ENCODE results near the gene SLN.

SLN gene

DNA sequence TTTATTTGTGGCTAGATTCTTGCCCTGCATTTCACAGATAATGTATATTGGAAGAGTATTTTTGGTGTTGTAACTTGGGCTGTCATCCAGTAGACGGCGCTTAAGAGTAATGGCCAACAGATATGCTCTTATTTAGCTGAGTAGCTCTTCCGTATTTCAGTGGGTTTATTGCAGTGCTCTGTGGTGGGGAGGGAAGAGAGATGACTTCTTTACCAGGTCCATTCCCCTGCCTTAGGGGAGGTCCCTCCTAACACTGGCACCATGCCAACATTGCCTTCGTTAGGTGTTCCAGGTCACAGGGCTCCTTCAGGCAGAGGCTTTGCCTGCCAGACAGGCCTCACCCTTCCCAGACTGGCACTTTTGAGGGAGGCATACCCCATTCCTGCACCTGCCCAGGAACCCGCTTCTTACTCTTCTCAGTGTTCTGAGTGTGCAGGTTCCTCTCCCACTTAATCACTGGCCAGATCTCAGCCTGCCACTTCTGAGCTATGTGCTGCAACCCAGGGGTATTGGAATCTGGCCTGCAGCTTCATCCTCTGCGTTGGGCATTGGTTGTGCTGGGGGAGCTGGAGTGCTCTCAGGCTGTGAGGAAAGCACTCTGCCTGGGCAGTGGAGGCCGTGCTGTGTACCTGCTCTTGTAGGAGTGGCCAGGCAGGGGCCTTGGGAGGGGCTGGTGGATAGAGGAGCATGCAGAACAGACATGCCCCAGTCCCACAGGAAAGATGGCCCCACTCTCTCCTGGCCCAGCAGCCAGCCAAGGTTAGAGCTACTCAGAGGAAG lies 29.4 kb upstream of the SLN start:
- Histone ChIP-seq H3K27ac (ENCODE audit: low read depth, low read length) (no peak overlapping the region), H3K4me1 (ENCODE audit: insufficient read depth, low read length) (no peaks in the 10 kb centered on the region), H3K27me3 (ENCODE audit: insufficient read depth, low read length) (no peaks in the 10 kb centered on the region; the same call in 1 of the 2 replicates), H3K9ac (ENCODE audit: low read depth, low read length) (no peak overlapping the region), H3K36me3 (ENCODE audit: insufficient read depth, low read length) (no peaks in the 10 kb centered on the region), H3K4me3 (ENCODE audit: low read length) (no peak overlapping the region), H3K9me3 (ENCODE audit: insufficient read depth, low read depth, low read length) (no peaks in the 10 kb centered on the region)
- 61% methylated on average over 7 of the region's 7 CpGs for WGBS

DNA sequence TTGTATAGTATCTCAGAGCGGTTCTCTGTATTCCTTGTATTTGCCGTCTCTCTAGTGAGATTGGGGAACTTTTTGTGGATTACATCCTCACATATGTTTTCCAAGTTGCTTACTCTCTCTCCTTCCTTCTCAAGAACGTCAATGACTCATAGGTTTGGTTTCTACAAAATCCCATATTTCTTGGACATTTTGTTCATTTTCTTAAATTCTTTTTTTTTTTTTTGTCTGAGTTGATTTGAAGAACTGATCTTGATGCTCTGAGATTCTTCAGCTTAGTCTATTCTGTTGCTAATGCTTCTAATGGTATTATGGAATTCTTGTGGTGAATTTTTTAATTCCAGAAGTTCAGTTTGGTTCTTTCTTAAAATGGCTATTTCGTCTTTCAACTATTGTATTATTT lies 28.4 kb upstream of the SLN start:
- Histone ChIP-seq H3K27me3 (ENCODE audit: insufficient read depth, low read length) (no peaks in the 10 kb centered on the region; the same call in 1 of the 2 replicates), H3K9ac (ENCODE audit: low read depth, low read length) (no peak overlapping the region), H3K27ac (ENCODE audit: low read depth, low read length) (no peak overlapping the region), H3K4me1 (ENCODE audit: insufficient read depth, low read length) (no peaks in the 10 kb centered on the region), H3K9me3 (ENCODE audit: insufficient read depth, low read depth, low read length) (no peaks in the 10 kb centered on the region), H3K36me3 (ENCODE audit: insufficient read depth, low read length) (no peaks in the 10 kb centered on the region), H3K4me3 (ENCODE audit: low read length) (no peak overlapping the region)
- 83% methylated on average over 4 of the region's 4 CpGs for WGBS

DNA sequence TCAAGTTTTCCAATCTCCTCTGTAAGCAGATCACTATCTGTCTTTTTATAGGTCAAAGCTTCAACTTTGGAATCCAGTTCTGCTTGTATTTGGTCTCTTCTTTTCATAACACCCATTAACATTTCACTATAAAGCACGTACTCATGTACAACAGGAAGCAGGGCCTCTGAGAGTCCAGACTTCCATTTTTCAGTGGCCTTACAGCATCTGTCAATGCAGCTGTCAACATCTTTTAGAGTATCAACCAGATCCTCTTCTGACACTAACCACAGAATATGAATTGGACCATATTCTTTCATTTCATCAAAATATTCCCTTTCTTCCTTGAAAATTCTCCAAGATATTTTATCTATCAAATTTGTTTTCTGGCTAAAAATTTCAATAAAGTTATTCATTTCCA lies 24.7 kb upstream of the SLN start:
- Histone ChIP-seq H3K27ac (ENCODE audit: low read depth, low read length) (no peak overlapping the region), H3K9me3 (ENCODE audit: insufficient read depth, low read depth, low read length) (no peaks in the 10 kb centered on the region), H3K4me1 (ENCODE audit: insufficient read depth, low read length) (no peaks in the 10 kb centered on the region), H3K4me3 (ENCODE audit: low read length) (no peak overlapping the region), H3K36me3 (ENCODE audit: insufficient read depth, low read length) (no peaks in the 10 kb centered on the region), H3K27me3 (ENCODE audit: insufficient read depth, low read length) (no peaks in the 10 kb centered on the region; the same call in 1 of the 2 replicates), H3K9ac (ENCODE audit: low read depth, low read length) (no peak overlapping the region)
- WGBS = 45% methylated on average over 1 of the region's 1 CpG

DNA sequence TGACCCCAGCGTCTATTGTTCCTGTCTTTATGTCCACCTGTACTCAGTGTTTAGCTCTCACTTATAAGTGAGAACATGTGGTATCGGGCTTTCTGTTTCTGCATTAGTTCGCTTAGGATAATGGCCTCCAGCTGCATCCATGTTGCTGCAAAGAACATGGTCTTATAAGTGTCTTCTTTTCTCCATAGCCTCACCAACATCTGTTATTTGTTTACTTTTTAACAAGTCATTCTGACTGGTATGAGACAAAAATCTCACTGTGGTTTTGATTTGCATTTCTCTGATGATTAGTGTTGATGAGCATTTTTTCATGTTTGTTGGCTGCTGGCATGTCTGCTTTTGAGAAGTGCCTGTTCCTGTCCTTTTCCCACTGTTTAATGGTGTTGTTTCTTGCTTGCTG lies 21.7 kb upstream of the SLN start:
- WGBS = 96% methylated on average over 3 of the region's 3 CpGs

DNA sequence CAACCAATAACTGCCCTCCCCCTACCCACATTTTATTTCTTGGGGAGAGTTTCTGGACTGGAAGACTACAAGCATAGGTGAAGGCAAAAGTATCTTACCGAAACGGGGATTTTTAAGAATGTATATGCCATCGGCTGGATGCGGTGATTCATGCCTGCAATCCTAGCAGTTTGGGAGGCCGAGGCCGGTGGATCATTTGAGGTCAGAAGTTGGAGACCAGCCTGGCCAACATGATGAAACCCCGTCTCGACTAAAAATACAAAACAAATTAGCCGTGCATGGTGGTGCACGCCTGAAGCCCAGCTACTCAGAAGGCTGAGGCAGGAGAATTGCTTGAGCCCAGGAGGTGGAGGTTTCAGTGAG lies 20.8 kb upstream of the SLN start:
- H3K27ac ChIP-seq (ENCODE audit: low read depth, low read length) = no peak overlapping the region
- H3K4me1 ChIP-seq (ENCODE audit: insufficient read depth, low read length) = no peaks in the 10 kb centered on the region
- no peaks in the 10 kb centered on the region for H3K36me3 ChIP-seq (ENCODE audit: insufficient read depth, low read length)
- no peak overlapping the region for H3K4me3 ChIP-seq (ENCODE audit: low read length)
- H3K27me3 ChIP-seq (ENCODE audit: insufficient read depth, low read length) = no peaks in the 10 kb centered on the region
- WGBS = 97% methylated on average over 10 of the region's 10 CpGs
- no peak overlapping the region for H3K9ac ChIP-seq (ENCODE audit: low read depth, low read length)
- H3K9me3 ChIP-seq (ENCODE audit: insufficient read depth, low read depth, low read length) = no peaks in the 10 kb centered on the region

More for the DNA sequence above, 21.7 kb upstream of the SLN start:
- no peak overlapping the region for H3K4me3 ChIP-seq (ENCODE audit: low read length)
- no peaks in the 10 kb centered on the region for H3K9me3 ChIP-seq (ENCODE audit: insufficient read depth, low read depth, low read length)
- H3K4me1 ChIP-seq (ENCODE audit: insufficient read depth, low read length) = no peaks in the 10 kb centered on the region
- no peak overlapping the region for H3K27ac ChIP-seq (ENCODE audit: low read depth, low read length)
- H3K27me3 ChIP-seq (ENCODE audit: insufficient read depth, low read length) = no peaks in the 10 kb centered on the region; the same call in 1 of the 2 replicates
- no peak overlapping the region for H3K9ac ChIP-seq (ENCODE audit: low read depth, low read length)
- H3K36me3 ChIP-seq (ENCODE audit: insufficient read depth, low read length) = no peaks in the 10 kb centered on the region

DNA sequence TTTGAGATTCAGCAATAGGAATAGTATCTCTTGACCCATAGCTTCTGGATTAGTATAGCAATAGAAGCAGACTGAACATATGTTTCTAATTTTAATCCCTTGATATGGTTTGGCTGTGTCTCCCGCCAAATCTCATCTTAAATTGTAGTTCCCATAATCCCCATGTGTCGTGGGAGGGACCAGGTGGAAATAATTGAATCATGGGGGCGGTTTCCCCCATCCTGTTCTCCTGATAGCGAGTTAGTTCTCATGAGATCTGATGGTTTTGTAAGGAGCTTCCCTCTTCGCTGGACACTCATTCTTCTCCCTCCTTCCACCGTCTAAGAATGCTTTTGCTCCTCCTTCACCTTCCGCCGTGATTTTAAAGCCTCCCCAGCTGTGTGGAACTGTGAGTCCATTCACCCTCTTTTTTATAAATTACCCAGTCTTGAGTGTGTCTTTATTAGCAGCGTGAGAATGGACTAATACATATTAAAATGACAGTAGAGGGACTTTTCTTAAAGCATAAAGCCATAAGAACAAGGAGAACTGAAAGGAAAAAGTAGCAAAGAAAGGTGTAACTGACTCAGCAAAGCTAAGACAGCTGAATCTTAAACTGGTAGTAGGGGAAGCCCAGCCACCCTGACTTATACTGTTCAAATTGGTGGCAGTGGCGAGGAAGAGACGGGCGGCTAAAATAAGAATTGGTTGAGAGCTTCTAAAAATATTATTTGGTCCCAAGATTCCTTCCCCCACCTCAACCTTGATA lies 20.3 kb upstream of the SLN start:
- Histone ChIP-seq H3K27ac (ENCODE audit: low read depth, low read length) (no peak overlapping the region), H3K9me3 (ENCODE audit: insufficient read depth, low read depth, low read length) (no peaks in the 10 kb centered on the region), H3K27me3 (ENCODE audit: insufficient read depth, low read length) (no peaks in the 10 kb centered on the region), H3K36me3 (ENCODE audit: insufficient read depth, low read length) (no peaks in the 10 kb centered on the region), H3K4me3 (ENCODE audit: low read length) (no peak overlapping the region), H3K4me1 (ENCODE audit: insufficient read depth, low read length) (no peaks in the 10 kb centered on the region), H3K9ac (ENCODE audit: low read depth, low read length) (no peak overlapping the region)
- WGBS = 91% methylated on average over 8 of the region's 12 CpGs

DNA sequence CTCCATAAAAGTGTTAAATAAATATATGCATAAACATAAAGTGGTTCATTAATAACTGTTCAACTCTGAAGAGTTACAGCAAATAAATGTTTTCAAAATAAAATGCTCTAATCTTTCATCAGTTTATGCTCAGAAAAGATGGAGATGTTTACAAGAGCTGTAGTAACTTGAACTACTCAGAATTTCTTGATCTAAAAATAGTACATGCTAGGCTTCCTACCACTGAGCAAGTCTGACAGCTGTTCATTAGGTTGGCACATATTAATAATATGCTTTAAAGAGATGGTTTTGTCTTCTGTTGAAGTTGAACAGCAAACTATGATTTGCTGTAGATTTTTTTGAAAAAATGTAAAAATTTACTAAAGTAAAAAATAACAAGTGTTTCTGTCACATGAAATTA lies 10.8 kb upstream of the SLN start:
- no peak overlapping the region for H3K9ac ChIP-seq (ENCODE audit: low read depth, low read length)
- H3K4me1 ChIP-seq (ENCODE audit: insufficient read depth, low read length) = no peaks in the 10 kb centered on the region
- no peak overlapping the region for H3K27ac ChIP-seq (ENCODE audit: low read depth, low read length)
- no peaks in the 10 kb centered on the region for H3K9me3 ChIP-seq (ENCODE audit: insufficient read depth, low read depth, low read length)
- no peaks in the 10 kb centered on the region for H3K27me3 ChIP-seq (ENCODE audit: insufficient read depth, low read length)
- H3K4me3 ChIP-seq (ENCODE audit: low read length) = no peak overlapping the region
- H3K36me3 ChIP-seq (ENCODE audit: insufficient read depth, low read length) = no peaks in the 10 kb centered on the region

DNA sequence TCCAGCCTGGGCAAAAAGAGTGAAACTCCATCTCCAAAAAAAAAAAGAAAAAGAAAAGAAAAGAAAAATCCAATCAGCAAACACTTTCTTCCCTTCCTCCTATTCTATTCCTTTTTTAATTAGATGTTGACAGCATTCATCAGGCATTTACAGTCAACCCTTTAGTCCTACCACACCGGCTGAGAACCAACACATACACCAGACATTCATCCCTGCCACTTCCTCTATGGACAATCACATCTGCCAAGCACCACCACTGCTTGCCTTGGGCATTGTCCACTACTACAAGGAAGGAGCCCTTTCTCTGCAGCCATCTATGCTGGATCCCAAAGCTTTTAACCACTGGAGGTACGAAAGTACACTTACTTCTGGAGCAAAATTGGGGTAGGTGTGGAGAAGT lies 9.4 kb upstream of the SLN start:
- no peak overlapping the region for H3K27ac ChIP-seq (ENCODE audit: low read depth, low read length)
- H3K9me3 ChIP-seq (ENCODE audit: insufficient read depth, low read depth, low read length) = no peaks in the 10 kb centered on the region
- H3K4me1 ChIP-seq (ENCODE audit: insufficient read depth, low read length) = no peaks in the 10 kb centered on the region
- H3K4me3 ChIP-seq (ENCODE audit: low read length) = no peak overlapping the region
- 89% methylated on average over 2 of the region's 2 CpGs for WGBS
- H3K9ac ChIP-seq (ENCODE audit: low read depth, low read length) = no peak overlapping the region
- H3K27me3 ChIP-seq (ENCODE audit: insufficient read depth, low read length) = no peaks in the 10 kb centered on the region
- no peaks in the 10 kb centered on the region for H3K36me3 ChIP-seq (ENCODE audit: insufficient read depth, low read length)

DNA sequence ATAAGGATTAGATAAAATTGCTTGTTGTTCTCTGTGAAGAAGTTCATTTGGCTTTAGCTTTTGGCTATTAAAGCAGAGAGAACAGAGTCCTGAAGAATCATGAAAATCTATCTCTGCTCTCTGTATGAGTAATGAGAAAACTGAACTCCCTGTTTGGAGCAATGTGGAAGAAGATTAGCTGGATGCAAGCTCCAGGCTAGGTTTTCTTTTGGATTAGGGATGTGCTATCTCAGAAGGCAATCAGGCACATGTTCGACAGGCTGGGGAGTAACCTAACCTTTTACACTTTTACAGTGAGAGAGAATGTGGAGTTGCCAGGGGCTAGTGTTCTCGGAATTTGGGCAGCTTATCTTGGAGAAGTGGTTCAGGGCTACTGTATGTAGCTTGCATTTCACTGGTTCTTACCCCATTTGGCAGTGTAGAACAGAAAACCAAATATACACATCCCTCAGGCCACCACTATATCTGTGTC lies 8.5 kb upstream of the SLN start:
- H3K4me3 ChIP-seq (ENCODE audit: low read length) = no peak overlapping the region
- no peaks in the 10 kb centered on the region for H3K4me1 ChIP-seq (ENCODE audit: insufficient read depth, low read length)
- H3K27ac ChIP-seq (ENCODE audit: low read depth, low read length) = no peak overlapping the region
- 88% methylated on average over 2 of the region's 2 CpGs for WGBS
- no peaks in the 10 kb centered on the region for H3K36me3 ChIP-seq (ENCODE audit: insufficient read depth, low read length)
- no peaks in the 10 kb centered on the region for H3K9me3 ChIP-seq (ENCODE audit: insufficient read depth, low read depth, low read length)
- no peaks in the 10 kb centered on the region for H3K27me3 ChIP-seq (ENCODE audit: insufficient read depth, low read length)
- no peak overlapping the region for H3K9ac ChIP-seq (ENCODE audit: low read depth, low read length)

DNA sequence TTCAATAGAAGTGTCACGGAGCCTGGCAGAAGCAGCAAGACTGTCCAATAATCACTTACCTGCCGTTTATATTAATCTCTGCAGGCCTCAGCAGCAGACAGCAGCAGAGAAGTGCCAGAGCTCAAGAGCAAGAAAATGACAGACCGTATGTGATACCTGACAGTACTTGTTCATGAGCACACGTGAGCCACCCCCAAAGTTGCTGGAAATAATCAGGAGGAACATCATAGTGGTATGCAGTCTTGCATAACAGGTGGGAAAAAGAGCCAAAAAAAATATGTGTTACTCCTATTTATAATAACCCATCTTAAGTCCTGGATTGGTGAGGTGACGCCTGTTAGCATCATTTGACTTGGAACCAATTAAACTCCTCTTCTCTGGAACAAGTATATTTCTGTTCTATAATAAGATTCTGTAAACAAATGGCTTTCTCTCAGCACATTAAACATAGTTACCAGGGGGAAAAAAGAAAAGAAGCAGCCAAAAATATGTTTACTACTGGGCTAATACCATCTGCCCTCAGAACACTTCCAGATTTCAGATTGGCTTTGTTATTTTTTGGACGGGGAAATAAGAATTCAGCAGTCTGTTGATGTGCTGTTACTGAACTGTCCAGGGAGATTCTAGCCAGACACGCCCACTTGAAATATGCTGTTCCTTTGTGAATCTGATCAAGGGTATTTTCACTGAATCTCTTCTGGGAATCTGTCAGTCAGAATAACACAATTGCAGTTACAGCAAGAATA lies 7.9 kb upstream of the SLN start:
- H3K27ac ChIP-seq (ENCODE audit: low read depth, low read length) = no peak overlapping the region
- H3K4me3 ChIP-seq (ENCODE audit: low read length) = no peak overlapping the region
- WGBS = 93% methylated on average over 6 of the region's 7 CpGs
- no peak overlapping the region for H3K9ac ChIP-seq (ENCODE audit: low read depth, low read length)
- no peaks in the 10 kb centered on the region for H3K9me3 ChIP-seq (ENCODE audit: insufficient read depth, low read depth, low read length)
- H3K27me3 ChIP-seq (ENCODE audit: insufficient read depth, low read length) = no peaks in the 10 kb centered on the region
- no peaks in the 10 kb centered on the region for H3K36me3 ChIP-seq (ENCODE audit: insufficient read depth, low read length)
- H3K4me1 ChIP-seq (ENCODE audit: insufficient read depth, low read length) = no peaks in the 10 kb centered on the region

DNA sequence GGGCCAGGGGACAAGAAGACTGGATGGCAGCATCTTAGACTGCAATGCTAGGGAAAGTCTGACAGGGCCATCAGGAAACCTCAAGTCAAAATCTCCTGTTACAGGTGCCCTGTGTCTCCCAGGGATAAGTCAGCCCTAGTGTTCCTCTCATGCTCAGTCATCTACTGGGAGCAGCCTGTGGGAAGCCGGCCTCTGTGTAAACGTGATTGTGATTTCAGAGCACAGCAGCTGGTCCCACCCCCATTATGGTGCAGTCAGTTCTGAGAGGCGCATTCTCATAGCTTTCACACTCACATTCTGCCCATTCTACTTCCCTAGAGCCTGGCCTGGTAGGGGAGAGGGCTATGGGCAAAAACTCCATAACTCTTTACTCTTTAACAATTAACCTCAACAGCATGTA lies 7.2 kb upstream of the SLN start:
- H3K27me3 ChIP-seq (ENCODE audit: insufficient read depth, low read length) = no peaks in the 10 kb centered on the region
- no peak overlapping the region for H3K4me3 ChIP-seq (ENCODE audit: low read length)
- H3K4me1 ChIP-seq (ENCODE audit: insufficient read depth, low read length) = no peaks in the 10 kb centered on the region
- H3K9ac ChIP-seq (ENCODE audit: low read depth, low read length) = no peak overlapping the region
- no peaks in the 10 kb centered on the region for H3K36me3 ChIP-seq (ENCODE audit: insufficient read depth, low read length)
- 67% methylated on average over 3 of the region's 3 CpGs for WGBS
- no peaks in the 10 kb centered on the region for H3K9me3 ChIP-seq (ENCODE audit: insufficient read depth, low read depth, low read length)
- no peak overlapping the region for H3K27ac ChIP-seq (ENCODE audit: low read depth, low read length)
